Suprapubic skin (tissue), 4 donors: ENCODE results near the gene DRD1. TPM values are rescaled to one million over a fixed set of nuclear protein-coding genes. Genes with fewer than 3 reads are reported as not detected.
"Not testable (repeated sequence)": the region's sequence is repeated elsewhere in the genome, so short reads cannot be mapped to it uniquely, and the experiment has no call there.

Source experiments
- DNase-seq, 2 donors: peaks; one replicate each; pipeline ENCODE4 v3.0.0-alpha.2; 2019; ENCODE audit warnings: low spot score in 2 of 2
- H3K27ac ChIP-seq: fragments of 200-600 bp; sonication (generic); one replicate; pipeline ENCODE4 v1.5.1; 2019
- H3K27me3 ChIP-seq: fragments of 200-600 bp; sonication (generic); one replicate; pipeline ENCODE4 v1.5.1; 2019
- H3K36me3 ChIP-seq: fragments of 200-600 bp; sonication (generic); one replicate; pipeline ENCODE4 v1.5.1; 2019
- H3K4me1 ChIP-seq: fragments of 200-600 bp; sonication (generic); one replicate; pipeline ENCODE4 v1.5.1; 2019
- H3K4me3 ChIP-seq: fragments of 200-600 bp; sonication (generic); one replicate; pipeline ENCODE4 v1.5.1; 2019; ENCODE audit warnings: mild to moderate bottlenecking
- H3K9me3 ChIP-seq: fragments of 200-600 bp; sonication (generic); one replicate; pipeline ENCODE4 v1.5.1; 2019
- EP300 ChIP-seq: sonication (generic); formaldehyde crosslinking; IDR thresholded peaks from one replicate; pipeline ENCODE4 v1.6.1; 2017; ENCODE audit warnings: antibody characterized with exemption
- POLR2A ChIP-seq, 2 donors: fragments of 450-650 bp; IDR thresholded peaks; one replicate each; pipeline ENCODE4 v1.6.1; 2017; ENCODE audit warnings: antibody characterized with exemption in 2 of 2, mild to moderate bottlenecking in 2 of 2, moderate library complexity in 2 of 2
- POLR2AphosphoS5 ChIP-seq, 3 donors: sonication (generic); formaldehyde crosslinking; IDR thresholded peaks; one replicate each; pipeline ENCODE4 v1.6.1; 2017; ENCODE audit warnings: antibody characterized with exemption in 3 of 3
- WGBS: methylation state at CpG from one replicate; pipeline ENCODE4 v1.1.5; 2018; 5-methylcytosine and 5-hydroxymethylcytosine counted together
- total RNA-seq, 4 donors: library from RNA; depleted of rRNA; stranded (reverse); fragments of >200 nt; gene quantifications; one replicate each; pipeline ENCODE4 v1.1.0, GENCODE V29; 2016
- TF ChIP-seq, protein P1 (sequence below), 2 donors: fragments of 200-600 bp in 1 of 2; fragments of 450-650 bp in 1 of 2; sonication (generic) in 1 of 2; IDR thresholded peaks; one replicate each; pipeline ENCODE4 v1.5.1; 2016 to 2019; ENCODE audit warnings: antibody characterized with exemption in 2 of 2, mild to moderate bottlenecking in 1 of 2, moderate library complexity in 1 of 2

DRD1 gene
- total RNA-seq, 4 donors from 2014 or later = 0.42 TPM; not detected in 3

DNA sequence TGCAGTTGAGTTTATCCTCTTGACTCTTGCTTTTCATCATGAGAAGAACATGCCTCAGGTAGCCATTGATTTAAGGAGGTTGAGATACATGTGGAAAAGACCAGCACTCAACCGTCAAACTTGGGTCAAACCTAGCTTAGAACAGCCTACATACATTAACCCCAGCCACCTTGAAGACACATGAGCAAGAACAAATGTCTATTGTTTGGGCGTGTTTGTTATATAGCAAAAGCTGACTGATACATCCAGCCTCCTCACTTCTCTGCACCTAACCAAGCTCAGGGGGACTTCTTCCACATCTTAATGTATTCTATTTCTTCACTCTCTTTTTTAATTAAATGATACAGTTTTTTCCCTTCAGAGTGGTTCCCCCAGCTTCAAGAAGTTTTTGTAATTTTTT lies 28.7 kb downstream of the DRD1 start:
- no peak for TF ChIP-seq POLR2A (IDR thresholded peaks at IDR 0.05)
- TF ChIP-seq EP300 = no peak
- TF ChIP-seq POLR2AphosphoS5 (IDR thresholded peaks at IDR 0.05) = no peak
- TF ChIP-seq, protein P1, sequence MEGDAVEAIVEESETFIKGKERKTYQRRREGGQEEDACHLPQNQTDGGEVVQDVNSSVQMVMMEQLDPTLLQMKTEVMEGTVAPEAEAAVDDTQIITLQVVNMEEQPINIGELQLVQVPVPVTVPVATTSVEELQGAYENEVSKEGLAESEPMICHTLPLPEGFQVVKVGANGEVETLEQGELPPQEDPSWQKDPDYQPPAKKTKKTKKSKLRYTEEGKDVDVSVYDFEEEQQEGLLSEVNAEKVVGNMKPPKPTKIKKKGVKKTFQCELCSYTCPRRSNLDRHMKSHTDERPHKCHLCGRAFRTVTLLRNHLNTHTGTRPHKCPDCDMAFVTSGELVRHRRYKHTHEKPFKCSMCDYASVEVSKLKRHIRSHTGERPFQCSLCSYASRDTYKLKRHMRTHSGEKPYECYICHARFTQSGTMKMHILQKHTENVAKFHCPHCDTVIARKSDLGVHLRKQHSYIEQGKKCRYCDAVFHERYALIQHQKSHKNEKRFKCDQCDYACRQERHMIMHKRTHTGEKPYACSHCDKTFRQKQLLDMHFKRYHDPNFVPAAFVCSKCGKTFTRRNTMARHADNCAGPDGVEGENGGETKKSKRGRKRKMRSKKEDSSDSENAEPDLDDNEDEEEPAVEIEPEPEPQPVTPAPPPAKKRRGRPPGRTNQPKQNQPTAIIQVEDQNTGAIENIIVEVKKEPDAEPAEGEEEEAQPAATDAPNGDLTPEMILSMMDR (IDR thresholded peaks at IDR 0.05) = no peak
- WGBS = 94% methylated on average over 2 of the region's 2 CpGs
- Histone ChIP-seq H3K9me3 (no peaks in the 10 kb centered on the region), H3K27me3 (peaks cover 8% of the 10 kb centered on the region), H3K4me3 (no peak overlapping the region), H3K4me1 (no peaks in the 10 kb centered on the region), H3K36me3 (no peaks in the 10 kb centered on the region), H3K27ac (no peak overlapping the region)
- DNase-seq = no peak

DNA sequence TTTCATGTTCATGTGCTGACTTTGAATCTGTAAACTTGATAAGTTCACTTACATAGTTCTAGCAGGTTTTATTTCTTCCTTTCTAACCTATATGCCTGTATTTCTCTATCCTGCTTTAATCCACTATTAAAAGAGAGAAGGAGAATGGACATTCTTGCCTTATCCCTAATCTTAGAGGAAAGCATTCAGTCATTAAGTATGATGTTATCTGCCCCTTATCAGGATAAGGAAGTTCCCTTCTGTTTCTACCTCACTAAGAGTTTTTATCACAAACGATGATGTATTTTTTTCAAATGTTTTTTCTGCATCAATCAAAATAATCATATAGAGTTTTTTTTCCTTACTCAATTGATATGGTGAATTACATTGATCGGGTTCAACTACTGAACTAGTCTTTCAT lies 33.1 kb downstream of the DRD1 start:
- no peak overlapping the region for H3K4me3 ChIP-seq
- no peaks in the 10 kb centered on the region for H3K4me1 ChIP-seq
- H3K27ac ChIP-seq = no peak overlapping the region
- WGBS = 57% methylated on average over 2 of the region's 2 CpGs
- H3K9me3 ChIP-seq = no peaks in the 10 kb centered on the region
- no peaks in the 10 kb centered on the region for H3K36me3 ChIP-seq
- no peaks in the 10 kb centered on the region for H3K27me3 ChIP-seq
- no peak for TF ChIP-seq EP300
- no peak for TF ChIP-seq POLR2AphosphoS5 (IDR thresholded peaks at IDR 0.05)
- no peak for TF ChIP-seq POLR2A (IDR thresholded peaks at IDR 0.05)
- TF ChIP-seq, protein P1 (IDR thresholded peaks at IDR 0.05) = no peak
- no peak for DNase-seq

DNA sequence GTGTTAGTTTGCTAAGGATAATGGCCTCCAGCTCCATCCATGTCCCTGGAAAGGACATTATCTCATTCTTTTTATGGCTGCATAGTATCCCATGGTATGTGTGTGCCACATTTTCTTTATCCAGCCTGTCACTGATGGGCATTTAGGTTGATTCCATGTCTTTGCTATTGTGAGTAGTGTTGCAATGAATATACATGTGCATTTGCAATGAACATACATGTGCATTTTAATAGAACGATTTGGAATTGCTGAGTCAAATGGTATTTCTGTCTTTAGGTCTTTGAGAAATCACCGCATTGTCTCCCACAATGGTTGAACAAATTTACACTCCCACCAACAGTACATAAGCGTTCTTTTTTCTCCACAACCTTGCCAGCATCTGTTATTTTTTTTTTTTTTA lies 37.7 kb downstream of the DRD1 start:
- Histone ChIP-seq H3K4me1 (no peaks in the 10 kb centered on the region), H3K27ac (no peak overlapping the region), H3K9me3 (no peaks in the 10 kb centered on the region), H3K36me3 (no peaks in the 10 kb centered on the region), H3K4me3 (no peak overlapping the region), H3K27me3 (no peaks in the 10 kb centered on the region)
- WGBS = 85% methylated on average over 3 of the region's 3 CpGs
- no peak for TF ChIP-seq EP300
- no peak for TF ChIP-seq POLR2A (IDR thresholded peaks at IDR 0.05)
- TF ChIP-seq POLR2AphosphoS5 (IDR thresholded peaks at IDR 0.05) = no peak
- TF ChIP-seq, protein P1 (IDR thresholded peaks at IDR 0.05) = no peak
- no peak for DNase-seq

DNA sequence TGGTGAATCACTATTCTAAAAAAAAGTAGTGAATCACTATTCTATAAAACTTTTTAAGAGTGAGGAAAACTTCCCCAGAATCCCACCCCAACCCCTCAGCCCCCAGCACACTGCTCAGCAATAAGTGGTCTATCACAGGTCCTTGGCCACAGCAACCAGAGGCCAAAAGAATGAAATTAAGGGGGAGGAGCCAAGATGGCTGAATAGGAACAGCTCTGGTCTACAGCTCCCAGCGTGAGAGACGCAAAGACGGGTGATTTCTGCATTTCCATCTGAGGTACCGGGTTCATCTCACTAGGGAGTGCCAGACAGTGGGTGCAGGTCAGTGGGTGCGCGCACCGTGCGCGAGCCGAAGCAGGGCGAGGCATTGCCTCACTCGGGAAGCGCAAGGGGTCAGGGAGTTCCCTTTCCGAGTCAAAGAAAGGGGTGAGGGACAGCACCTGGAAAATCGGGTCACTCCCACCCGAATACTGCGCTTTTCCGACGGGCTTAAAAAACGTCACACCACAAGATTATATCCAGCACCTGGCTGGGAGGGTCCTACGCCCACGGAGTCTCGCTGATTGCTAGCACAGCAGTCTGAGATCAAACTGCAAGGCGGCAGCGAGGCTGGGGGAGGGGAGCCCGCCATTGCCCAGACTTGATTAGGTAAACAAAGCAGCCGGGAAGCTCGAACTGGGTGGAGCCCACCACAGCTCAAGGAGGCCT lies 46.2 kb downstream of the DRD1 start:
- not testable (repeated sequence) for H3K4me3 ChIP-seq, H3K27me3 ChIP-seq, H3K27ac ChIP-seq, H3K9me3 ChIP-seq, H3K4me1 ChIP-seq, DNase-seq, H3K36me3 ChIP-seq
- WGBS = 74% methylated on average over 11 of the region's 28 CpGs

DNA sequence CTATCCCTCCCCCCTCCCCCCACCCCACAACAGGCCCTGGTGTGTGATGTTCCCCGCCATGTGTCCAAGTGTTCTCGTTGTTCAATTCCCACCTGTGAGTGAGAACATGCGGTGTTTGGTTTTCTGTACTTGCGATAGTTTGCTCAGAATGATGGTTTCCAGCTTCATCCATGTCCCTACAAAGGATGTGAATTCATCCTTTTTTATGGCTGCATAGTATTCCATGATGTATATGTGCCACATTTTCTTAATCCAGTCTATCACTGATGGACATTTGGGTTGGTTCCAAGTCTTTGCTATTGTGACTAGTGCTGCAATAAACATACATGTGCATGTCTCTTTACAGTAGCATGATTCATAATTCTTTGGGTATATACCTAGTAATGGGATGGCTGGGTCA lies 48.6 kb downstream of the DRD1 start:
- not testable (repeated sequence) for DNase-seq, H3K4me3 ChIP-seq, H3K36me3 ChIP-seq, H3K4me1 ChIP-seq, H3K9me3 ChIP-seq, H3K27ac ChIP-seq, H3K27me3 ChIP-seq
- WGBS = 94% methylated on average over 4 of the region's 4 CpGs

DNA sequence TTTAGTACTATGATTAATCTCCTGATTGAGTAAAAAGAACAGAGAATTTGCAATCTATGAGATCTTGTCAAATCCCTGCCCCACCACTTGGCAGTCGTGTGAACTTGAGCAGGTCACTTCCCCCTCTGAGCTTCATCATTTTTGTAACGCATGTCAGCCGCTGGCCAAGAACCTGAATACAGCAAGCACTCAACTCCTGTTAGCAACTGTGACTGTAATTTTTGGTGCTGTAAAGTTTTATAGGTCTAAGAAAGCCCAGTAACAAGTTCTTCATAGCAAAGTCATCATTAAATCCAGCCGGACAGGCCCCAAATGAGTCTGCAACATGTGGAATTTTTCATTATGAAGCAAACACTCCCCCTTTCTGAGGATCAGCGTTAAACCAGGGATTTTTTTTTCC lies 49.4 kb downstream of the DRD1 start:
- no peaks in the 10 kb centered on the region for H3K36me3 ChIP-seq
- no peaks in the 10 kb centered on the region for H3K4me1 ChIP-seq
- TF ChIP-seq POLR2A (IDR thresholded peaks at IDR 0.05) (no peak), EP300 (no peak), POLR2AphosphoS5 (IDR thresholded peaks at IDR 0.05) (no peak)
- no peak for DNase-seq
- H3K4me3 ChIP-seq = no peak overlapping the region
- 60% methylated on average over 5 of the region's 5 CpGs for WGBS
- H3K9me3 ChIP-seq = no peaks in the 10 kb centered on the region
- no peak overlapping the region for H3K27ac ChIP-seq
- no peaks in the 10 kb centered on the region for H3K27me3 ChIP-seq

DNA sequence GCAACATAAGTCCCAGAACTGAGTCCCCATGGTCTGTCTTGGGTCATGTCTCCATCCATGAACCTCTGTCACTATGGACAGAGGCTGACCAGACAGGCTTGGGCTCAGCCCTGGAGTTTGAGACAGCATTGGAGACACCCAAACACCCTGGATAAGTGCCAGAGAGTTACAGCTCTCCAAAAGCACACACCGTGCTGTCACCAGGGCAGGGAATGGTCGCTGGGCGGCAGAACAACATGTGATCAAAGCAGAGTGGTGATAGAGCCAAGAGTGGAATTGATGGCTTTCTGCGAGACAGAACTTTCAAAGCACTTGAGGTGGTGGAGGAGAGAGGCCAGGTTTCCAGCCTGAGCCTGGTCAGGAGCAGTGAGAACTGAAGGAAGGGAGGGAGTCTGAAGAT lies 50.1 kb downstream of the DRD1 start:
- TF ChIP-seq POLR2A (IDR thresholded peaks at IDR 0.05) (no peak), EP300 (no peak), POLR2AphosphoS5 (IDR thresholded peaks at IDR 0.05) (no peak)
- TF ChIP-seq, protein P1 (IDR thresholded peaks at IDR 0.05) = no peak
- no peak for DNase-seq
- Histone ChIP-seq H3K4me1 (no peaks in the 10 kb centered on the region), H3K27ac (no peak overlapping the region), H3K27me3 (no peaks in the 10 kb centered on the region), H3K4me3 (no peak overlapping the region), H3K36me3 (no peaks in the 10 kb centered on the region), H3K9me3 (no peaks in the 10 kb centered on the region)
- 54% methylated on average over 4 of the region's 4 CpGs for WGBS
